CD4-positive, alpha-beta T cell treated with Interleukin-4 for 1 hour (primary cell): ENCODE data around the gene PLCL1.

Experiments
- DNase-seq, 2 donors: peaks; one replicate each; pipeline ENCODE4 v3.0.0-alpha.2; 2020 to 2022

The PLCL1 gene

GRCh38 chr2:197804049-197804757 lies at the start of gene PLCL1:
Gene PLCL1 (plus strand): TSS chr2:197804593.
- peak; percentile 91 to 93 for DNase-seq

DNA sequence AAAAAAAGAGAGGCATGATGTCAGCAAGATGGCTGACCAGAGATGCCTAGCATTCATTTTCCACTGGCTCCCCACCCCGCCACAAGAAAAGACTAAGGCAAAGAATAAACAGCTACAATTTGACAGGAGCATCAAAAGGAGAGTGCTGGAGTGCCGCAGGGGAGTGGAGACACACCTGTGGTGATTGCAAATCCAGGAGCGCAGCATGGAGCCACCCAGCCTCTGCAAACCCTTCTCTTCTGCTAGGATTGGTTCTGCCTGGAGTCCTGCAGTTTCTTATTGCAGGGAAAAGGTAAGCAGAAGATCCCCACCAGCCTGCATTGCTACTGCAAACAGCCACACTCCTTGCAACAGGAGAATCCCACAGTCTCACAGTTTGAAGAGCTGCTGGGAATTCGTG lies 45.4 kb upstream of the PLCL1 start:
- DNase-seq, result no peak

GRCh38 chr2:197759625-197760292 lies 44.6 kb upstream of the PLCL1 start:
- no peak for DNase-seq

DNA sequence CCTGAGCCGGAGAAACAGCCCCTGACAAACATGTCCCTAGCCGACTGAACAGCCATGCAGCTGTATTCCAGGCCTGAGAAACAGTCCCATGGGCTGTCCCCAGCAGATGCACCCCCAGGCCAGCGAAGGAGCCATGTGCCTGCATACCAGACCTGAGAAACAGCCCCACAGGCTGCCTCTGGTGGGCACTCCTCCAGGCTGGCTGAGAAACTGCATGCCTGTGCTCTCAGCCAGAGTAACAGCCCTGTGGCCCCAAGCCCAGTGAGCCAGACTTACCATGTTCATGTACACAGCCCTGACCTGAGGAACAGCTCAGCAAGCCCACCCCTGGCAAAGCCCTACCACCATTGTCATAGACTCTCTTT lies 44.1 kb upstream of the PLCL1 start:
- no peak for DNase-seq

DNA sequence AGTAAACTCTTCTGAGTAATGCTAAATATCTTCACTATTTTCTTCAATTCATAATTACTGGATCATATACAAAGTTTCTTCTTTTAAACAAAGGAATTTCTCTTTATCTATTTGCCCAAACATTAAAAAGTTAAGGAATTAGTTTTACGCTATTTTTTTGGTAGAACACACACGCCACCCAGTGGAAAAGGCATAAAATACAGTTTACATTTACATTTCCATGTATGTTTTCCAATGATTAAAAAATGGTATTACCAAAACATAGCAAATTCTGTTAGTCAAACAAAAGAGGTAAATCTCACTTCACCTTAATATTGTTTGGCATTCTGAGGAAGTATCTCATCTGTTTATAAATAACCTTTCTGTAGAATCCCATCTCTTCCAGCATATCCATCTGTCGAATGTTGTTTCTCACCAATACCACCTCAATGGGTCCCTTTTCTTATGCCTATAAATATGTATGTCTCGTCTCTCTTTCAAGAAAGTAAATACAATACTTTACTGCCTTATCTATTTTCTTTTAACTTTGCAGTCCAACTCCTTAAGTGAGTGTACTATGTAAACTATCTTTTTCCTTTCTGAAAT lies 26.5 kb upstream of the PLCL1 start:
- peak in 1 of 2 donors; percentile 61 for DNase-seq

- no peak for DNase-seq
Measured at GRCh38 chr2:197779261-197779660, 25.1 kb upstream of the PLCL1 start.

DNA sequence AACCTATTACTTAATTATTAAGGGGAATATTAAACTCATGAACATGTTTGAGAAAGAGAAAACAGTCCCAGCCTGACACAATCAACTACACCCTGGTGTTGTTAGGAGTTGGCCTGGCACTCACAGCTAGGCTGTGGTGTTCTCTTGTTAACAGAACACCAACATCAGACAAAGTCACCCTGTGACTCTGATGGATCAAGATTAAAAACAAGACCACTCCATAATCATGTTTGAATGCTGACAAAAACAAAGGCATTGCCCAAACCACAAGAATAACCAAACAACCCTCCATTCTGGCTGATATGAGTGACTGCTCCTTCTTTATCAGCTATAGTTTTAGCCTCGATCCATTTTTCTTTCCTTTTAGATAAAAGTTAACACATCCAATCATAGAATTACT lies 22.3 kb upstream of the PLCL1 start:
- no peak for DNase-seq

GRCh38 chr2:197784956-197785941 lies 19.1 kb upstream of the PLCL1 start, which contains the start of gene BOLL:
Gene BOLL (minus strand): TSS chr2:197785319. CDS start chr2:197781850, 3,469 bp downstream.
- DNase-seq, result no peak

GRCh38 chr2:197786010-197786877 lies 18.1 kb upstream of the PLCL1 start:
- DNase-seq, result peak; percentile 57 to 62

- no peak for DNase-seq
Measured at GRCh38 chr2:197793456-197793855, 10.9 kb upstream of the PLCL1 start.

- no peak for DNase-seq
Measured at GRCh38 chr2:197795277-197795676, 9.1 kb upstream of the PLCL1 start.

GRCh38 chr2:197798187-197798586 lies 6.2 kb upstream of the PLCL1 start:
- DNase-seq, result no peak

DNA sequence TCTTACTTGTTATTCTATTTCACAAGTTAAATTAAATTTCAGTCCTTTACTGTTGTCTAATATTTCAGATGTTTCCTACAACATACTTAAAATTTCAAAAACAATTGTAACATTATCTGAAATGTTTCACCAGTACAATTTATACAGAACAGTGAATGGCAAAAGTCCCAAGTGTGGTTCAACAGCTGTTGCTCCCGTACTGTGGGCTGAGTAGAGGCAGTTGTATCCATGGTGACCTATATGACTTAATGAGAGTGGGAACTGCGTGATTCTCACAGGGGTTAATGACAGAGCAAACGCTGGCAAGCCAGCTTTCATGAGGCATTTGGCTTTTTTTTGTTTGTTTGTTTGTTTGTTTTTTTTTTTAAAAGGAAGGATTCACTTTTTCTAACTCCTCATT lies 5.3 kb upstream of the PLCL1 start:
- DNase-seq, result no peak

DNA sequence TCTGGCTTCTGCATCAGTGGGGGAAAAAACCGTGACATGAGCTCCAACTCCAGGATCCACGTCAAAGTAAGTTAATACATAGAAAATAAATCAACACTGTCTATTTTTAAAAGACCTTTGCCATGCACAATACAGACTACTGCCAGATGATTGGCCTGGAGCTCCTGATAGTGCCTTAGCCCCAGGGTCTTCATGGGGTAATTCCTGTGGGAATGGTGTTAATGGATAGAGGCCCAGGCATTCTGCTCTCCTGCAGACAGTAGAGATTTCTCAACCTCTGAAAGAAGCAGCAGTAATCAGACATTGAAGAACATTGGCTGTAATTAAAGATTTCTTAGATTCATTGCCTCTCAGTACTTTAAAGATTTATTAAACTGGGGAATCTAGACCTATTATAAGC lies 4.3 kb upstream of the PLCL1 start:
- DNase-seq, result no peak

DNA sequence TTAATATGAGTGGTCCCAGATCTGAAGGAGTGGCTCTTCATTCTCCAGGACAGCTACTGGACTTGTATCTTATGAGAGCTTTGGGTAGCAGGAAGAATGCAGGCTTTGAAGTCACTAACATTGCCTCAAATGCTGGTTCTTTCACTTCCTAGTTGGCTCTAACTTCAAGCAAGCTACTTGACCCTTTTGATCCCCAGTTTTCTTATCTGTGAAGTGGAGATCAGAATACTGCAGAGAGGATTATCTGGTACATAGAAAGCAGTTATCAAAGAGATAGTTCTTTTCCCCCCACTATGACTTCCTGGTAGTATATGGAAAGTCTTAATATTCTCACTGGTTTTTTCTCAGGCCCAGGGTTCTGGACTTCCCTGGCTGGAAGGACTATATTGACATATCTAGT lies 3.4 kb upstream of the PLCL1 start:
- DNase-seq, result no peak

DNA sequence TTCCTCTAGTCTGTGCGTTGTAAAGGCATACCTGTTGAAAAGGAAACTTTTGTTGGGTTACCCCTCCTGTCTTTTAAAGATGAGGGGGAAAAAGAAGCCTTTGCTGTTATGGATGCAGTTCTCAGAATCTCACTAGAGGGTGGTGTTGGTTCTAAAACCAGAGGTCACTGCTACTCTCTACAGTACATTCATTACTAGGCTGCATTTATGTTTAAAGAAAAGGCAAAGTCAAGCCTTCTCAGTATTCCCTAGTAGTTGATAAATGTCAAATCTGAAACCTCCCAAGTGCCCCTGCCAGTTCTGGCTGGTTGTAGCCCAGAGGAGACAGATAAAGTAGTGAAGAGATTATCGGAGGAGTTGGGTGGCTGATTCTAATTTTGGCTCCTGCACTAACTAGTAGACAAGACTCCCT lies 1.4 kb upstream of the PLCL1 start:
- peak in 1 of 2 donors; percentile 73 for DNase-seq

- peak in 1 of 2 donors; percentile 27 for DNase-seq
Measured at GRCh38 chr2:197804758-197805714, 643 bp downstream of the PLCL1 start.

DNA sequence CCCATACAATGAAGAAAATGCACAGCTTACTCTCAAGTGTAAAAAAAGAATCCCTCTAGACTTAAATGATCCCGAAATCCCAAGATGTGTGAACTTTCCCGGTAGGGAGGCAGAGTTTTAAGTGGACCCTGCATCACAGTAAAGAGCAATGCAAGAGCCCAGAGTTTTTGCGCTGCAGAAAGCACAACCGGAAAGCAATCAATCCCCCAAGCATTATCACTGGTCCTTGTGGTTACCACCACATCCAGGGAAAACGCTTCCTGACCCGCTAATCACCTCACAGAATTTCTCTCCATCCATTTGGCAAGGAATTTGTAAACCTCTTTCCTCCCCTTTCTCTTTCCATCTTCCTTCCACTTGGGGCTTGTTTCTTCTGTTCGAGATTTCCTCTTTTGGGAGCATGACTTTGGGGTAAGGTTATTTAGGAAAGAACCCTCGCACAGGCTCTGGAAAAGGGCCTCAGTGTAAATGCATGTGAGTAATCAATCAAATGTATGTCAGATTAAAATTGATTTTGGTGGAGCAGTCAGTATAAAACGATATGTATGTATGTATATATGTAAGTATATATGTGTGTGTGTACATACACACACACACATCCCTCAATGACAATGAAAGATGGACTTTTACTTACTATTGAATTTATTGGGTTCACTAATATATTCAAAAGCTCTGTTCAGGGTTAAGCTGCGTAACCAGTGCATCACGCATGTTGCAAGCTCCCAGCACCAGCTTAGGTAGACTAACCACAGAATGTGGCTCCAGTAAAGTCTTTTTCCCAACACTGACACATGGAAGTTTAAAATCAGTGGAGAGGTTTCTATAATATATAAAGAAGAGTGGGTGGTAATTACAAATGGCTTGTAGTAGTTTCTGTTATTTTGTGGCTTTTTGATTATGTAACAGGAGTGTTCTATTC lies 1.6 kb downstream of the PLCL1 start:
- DNase-seq, result no peak

GRCh38 chr2:197809064-197809463 lies 4.7 kb downstream of the PLCL1 start:
- no peak for DNase-seq

- DNase-seq, result no peak
Measured at GRCh38 chr2:197810016-197810415, 5.6 kb downstream of the PLCL1 start.
